ENCODE measurements around the gene TUBB2B.

TUBB2B gene

DNA sequence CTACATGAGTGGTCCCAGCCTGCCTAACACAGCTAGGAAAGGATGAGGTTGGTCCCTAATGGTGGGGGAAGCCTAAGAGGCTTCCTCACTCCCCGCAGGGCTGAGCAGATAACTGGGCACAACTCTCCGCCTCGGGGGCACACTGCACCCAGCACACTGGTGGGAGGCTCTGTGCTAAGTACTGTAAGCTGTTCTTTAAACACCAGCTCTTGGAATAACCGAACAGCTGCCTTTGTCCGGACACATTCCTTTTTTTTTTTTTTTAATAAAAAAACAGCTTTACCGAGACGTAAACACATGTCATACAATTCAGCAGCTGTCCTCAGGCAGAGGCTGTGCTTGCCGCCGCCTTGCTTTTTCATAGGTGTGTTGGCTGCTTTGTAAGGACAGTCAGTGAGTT is 38.2 kb upstream of the TUBB2B start:
- H3K27ac ChIP-seq = no peak overlapping the region
- no peak for DNase-seq
- in situ Hi-C loops (cut with HindIII; ENCODE audit: low pct_ligation_motif_present, low sequenced_read_pairs) = no loop called here
- no peak for TF ChIP-seq CTCF (IDR thresholded peaks at IDR 0.05; ENCODE audit: low read depth, low read length, missing control alignments)
- H3K36me3 ChIP-seq (replicated peaks) = peaks cover 24% of the 10 kb centered on the region
- H3K27me3 ChIP-seq (replicated peaks) = no peaks in the 10 kb centered on the region
- no peak overlapping the region for H3K4me3 ChIP-seq (ENCODE audit: low read depth, low read length)

- Histone ChIP-seq H3K27me3 (replicated peaks) (no peaks in the 10 kb centered on the region), H3K4me3 (ENCODE audit: low read depth, low read length) (no peak overlapping the region), H3K27ac (no peak overlapping the region), H3K36me3 (replicated peaks) (peaks cover 21% of the 10 kb centered on the region)
- in situ Hi-C loops (cut with HindIII; ENCODE audit: low pct_ligation_motif_present, low sequenced_read_pairs) = no loop called here
- no peak for DNase-seq
- TF ChIP-seq CTCF (IDR thresholded peaks at IDR 0.05; ENCODE audit: low read depth, low read length, missing control alignments) = no peak
These were observed 36.9 kb upstream of the TUBB2B start for GRCh38 chr6:3264356-3264755.

DNA sequence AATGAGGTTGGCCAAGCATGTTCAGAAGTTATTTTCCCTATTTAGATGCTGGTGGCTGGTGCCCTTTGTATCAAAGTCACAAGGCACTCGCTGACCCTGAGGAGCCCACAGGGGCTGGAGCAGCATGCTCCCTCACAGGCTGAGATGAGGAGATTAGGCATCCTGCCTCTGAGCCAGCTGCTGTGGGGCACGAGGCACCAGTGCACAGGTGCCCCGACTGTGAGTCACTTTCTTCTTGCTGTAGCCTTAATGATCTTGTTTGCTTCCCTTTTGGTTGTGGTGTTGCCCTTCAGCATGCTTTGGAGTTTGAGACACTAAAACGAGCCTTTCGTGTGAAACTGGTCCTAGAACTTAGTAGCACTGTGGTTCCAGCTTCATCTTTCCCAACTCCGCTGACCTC is 35.6 kb upstream of the TUBB2B start:
- Histone ChIP-seq H3K36me3 (replicated peaks) (peaks cover 17% of the 10 kb centered on the region), H3K4me3 (ENCODE audit: low read depth, low read length) (no peak overlapping the region), H3K27ac (no peak overlapping the region), H3K27me3 (replicated peaks) (no peaks in the 10 kb centered on the region)
- in situ Hi-C loops (cut with HindIII; ENCODE audit: low pct_ligation_motif_present, low sequenced_read_pairs) = no loop called here
- TF ChIP-seq CTCF (IDR thresholded peaks at IDR 0.05; ENCODE audit: low read depth, low read length, missing control alignments) = no peak
- no peak for DNase-seq

- Histone ChIP-seq H3K27ac (no peak overlapping the region), H3K36me3 (replicated peaks) (peaks cover 14% of the 10 kb centered on the region), H3K4me3 (ENCODE audit: low read depth, low read length) (no peak overlapping the region), H3K27me3 (replicated peaks) (no peaks in the 10 kb centered on the region)
- DNase-seq = no peak
- in situ Hi-C loops (cut with HindIII; ENCODE audit: low pct_ligation_motif_present, low sequenced_read_pairs) = no loop called here
- TF ChIP-seq CTCF (IDR thresholded peaks at IDR 0.05; ENCODE audit: low read depth, low read length, missing control alignments) = no peak
These were observed 34.5 kb upstream of the TUBB2B start for GRCh38 chr6:3261921-3262320.

GRCh38 chr6:3261518-3261820 is 34.0 kb upstream of the TUBB2B start:
- no peak overlapping the region for H3K27ac ChIP-seq
- no peak overlapping the region for H3K4me3 ChIP-seq (ENCODE audit: low read depth, low read length)
- no peak for DNase-seq
- no peaks in the 10 kb centered on the region for H3K27me3 ChIP-seq (replicated peaks)
- peaks cover 14% of the 10 kb centered on the region for H3K36me3 ChIP-seq (replicated peaks)
- no peak for TF ChIP-seq CTCF (IDR thresholded peaks at IDR 0.05; ENCODE audit: low read depth, low read length, missing control alignments)
- in situ Hi-C loops (cut with HindIII; ENCODE audit: low pct_ligation_motif_present, low sequenced_read_pairs) = no loop called here

- in situ Hi-C loops (cut with HindIII; ENCODE audit: low pct_ligation_motif_present, low sequenced_read_pairs) = no loop called here
- Histone ChIP-seq H3K36me3 (replicated peaks) (peaks cover 14% of the 10 kb centered on the region), H3K27ac (no peak overlapping the region), H3K27me3 (replicated peaks) (no peaks in the 10 kb centered on the region), H3K4me3 (ENCODE audit: low read depth, low read length) (no peak overlapping the region)
- no peak for TF ChIP-seq CTCF (IDR thresholded peaks at IDR 0.05; ENCODE audit: low read depth, low read length, missing control alignments)
- no peak for DNase-seq
These were observed 33.5 kb upstream of the TUBB2B start for GRCh38 chr6:3260772-3261517.
